ENCODE measurements around the gene HOXC13.
A peak's percentile ranks its signal among the peaks of the same experiment; 100 is the strongest.

HOXC13 gene

DNA sequence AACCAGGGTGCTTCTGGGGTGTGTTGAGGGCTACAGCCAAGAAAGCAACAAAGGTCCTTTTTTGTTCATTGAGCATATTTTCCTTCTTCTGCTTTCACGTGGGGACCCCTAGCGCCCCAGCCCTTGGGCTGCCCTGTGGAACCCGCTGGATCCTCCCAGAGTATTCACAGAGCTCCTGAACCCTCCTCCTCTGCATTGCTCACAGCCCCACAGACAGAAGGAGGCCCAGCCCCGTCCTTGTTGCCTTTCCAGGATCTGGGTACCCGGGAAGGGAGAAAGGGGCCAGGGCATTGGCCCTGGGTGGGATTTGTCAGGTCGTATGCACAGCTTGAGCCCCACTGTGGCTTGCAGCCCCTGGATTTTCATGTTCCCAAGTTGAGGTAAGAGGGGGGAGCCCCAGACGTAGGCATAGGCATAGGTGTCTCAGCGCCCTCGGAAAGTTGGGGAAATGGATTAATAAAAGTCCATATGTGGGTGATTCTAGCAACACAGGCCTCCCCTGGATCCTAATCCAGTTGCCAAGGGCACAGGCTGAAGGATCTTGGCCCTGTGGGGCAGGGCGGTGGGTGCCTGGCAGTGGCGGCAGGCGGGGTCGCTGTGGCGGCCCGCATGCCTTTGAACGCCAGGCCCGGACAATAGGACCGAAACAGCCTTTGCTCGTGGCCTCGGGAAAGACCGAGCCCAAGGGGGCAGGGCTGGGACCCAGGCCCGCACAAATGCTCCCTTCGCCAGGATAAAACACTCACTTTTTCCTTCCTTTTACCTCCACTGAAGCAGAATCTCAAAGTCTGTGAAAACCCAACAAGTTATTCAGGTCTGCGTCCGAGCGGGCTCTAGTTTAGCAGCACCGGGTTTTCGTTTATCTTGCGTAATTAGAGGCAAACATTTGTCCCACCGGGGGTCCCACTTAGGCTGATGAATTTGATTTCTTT lies 43.3 kb downstream of the HOXC13 start:
- no peak for DNase-seq (ENCODE audit: extremely low read depth, low read depth)
- TF ChIP-seq, protein P1, sequence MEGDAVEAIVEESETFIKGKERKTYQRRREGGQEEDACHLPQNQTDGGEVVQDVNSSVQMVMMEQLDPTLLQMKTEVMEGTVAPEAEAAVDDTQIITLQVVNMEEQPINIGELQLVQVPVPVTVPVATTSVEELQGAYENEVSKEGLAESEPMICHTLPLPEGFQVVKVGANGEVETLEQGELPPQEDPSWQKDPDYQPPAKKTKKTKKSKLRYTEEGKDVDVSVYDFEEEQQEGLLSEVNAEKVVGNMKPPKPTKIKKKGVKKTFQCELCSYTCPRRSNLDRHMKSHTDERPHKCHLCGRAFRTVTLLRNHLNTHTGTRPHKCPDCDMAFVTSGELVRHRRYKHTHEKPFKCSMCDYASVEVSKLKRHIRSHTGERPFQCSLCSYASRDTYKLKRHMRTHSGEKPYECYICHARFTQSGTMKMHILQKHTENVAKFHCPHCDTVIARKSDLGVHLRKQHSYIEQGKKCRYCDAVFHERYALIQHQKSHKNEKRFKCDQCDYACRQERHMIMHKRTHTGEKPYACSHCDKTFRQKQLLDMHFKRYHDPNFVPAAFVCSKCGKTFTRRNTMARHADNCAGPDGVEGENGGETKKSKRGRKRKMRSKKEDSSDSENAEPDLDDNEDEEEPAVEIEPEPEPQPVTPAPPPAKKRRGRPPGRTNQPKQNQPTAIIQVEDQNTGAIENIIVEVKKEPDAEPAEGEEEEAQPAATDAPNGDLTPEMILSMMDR (IDR thresholded peaks at IDR 0.05; ENCODE audit: low read depth, low read length) = no peak

DNA sequence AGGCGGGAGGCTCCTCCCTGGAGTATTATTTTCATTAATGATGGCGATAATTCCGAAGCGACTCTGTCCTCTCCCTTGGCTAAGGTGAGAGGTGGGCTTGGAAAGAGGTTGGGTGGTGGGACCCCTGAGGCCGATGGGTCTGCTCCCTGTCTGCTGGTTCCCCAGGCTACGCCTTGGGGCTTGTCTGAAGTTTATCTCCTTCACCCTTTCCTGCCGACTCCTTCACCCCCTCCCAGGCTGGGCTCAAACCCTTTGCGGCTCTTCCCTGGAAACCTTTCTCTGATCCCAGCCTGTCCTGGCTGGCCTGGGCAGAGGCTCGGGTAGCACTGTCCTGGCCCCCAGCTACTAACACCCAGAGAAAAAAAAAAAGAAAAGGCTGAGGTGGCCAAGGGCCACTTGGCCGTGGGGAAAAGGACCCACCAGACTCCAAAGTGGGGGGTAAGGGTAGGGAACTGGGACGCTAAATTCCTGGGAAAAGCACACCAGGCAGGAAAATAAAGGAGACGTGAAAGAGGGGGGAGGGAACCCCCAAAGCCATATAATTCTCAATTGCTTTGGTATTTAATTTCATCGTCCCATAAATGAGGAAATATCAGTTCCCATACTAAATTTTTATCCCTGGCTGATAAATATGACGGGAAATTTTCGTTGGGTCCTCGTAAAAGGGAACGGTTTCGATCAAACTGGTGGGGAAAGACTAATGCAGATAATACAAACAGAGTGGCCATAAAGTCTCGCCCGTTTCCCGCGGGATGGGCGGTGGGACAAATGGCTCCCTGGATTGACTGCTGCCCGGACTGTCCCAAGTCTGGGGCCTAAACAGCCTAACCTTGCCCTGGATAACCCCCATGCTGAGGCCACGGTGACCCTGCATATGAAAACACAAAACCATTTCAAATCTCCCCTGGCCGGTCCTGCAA lies 44.3 kb downstream of the HOXC13 start:
- TF ChIP-seq, protein P1 (IDR thresholded peaks at IDR 0.05; ENCODE audit: low read depth, low read length) = no peak
- DNase-seq (ENCODE audit: extremely low read depth, low read depth) = no peak

DNA sequence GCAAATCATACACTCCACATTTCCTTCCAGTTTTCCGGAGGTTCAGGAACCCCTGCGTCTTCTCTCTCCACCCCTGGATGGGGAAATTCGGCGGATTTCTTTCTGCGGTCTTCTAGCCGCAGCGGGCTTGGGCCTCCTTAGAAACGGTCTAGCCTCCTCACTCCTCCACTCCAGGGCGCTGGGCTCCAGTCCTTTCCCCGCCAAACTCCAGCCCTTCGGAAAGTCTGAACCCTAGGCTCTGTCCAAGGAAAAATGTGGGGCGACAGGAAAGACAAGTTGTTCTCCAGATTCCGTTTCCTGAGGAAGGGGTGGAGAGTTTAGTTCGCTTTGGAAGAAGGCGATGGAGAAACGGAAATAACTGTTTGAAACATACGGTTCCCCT lies 44.9 kb downstream of the HOXC13 start:
- DNase-seq (ENCODE audit: extremely low read depth, low read depth) = no peak
- TF ChIP-seq, protein P1 (IDR thresholded peaks at IDR 0.05; ENCODE audit: low read depth, low read length) = no peak

DNA sequence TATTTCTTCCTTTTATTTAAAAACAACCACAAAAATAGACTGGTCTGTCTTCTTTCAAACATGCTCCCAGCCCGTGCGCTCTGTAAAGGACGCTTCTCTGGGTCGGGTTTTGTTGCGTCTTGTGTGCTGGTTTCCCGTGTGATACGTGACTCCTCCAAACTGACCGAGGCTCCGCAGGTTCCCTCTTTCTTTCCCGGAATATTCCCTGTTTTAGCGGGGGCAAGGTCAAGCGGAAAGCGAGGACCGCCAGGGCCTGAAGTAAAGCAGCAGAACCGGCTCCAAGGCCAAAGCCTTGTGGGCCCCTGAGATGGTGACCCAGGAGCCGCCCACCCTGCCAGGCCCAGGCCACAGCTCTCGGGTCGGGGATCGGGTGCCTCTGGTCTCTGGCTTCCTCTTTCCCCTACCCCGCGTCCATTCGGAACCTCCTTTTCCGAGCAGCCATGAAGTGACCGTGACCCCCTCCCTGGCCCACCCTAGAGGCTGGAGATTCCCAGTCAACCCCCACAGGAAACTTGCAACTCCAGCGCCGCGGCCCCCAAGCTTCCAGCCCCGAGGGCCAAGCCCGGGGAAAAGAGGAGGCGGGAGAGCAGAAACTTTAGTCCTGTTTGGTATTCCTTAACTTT lies 45.4 kb downstream of the HOXC13 start:
- no peak for DNase-seq (ENCODE audit: extremely low read depth, low read depth)
- TF ChIP-seq, protein P1 (IDR thresholded peaks at IDR 0.05; ENCODE audit: low read depth, low read length) = no peak

DNA sequence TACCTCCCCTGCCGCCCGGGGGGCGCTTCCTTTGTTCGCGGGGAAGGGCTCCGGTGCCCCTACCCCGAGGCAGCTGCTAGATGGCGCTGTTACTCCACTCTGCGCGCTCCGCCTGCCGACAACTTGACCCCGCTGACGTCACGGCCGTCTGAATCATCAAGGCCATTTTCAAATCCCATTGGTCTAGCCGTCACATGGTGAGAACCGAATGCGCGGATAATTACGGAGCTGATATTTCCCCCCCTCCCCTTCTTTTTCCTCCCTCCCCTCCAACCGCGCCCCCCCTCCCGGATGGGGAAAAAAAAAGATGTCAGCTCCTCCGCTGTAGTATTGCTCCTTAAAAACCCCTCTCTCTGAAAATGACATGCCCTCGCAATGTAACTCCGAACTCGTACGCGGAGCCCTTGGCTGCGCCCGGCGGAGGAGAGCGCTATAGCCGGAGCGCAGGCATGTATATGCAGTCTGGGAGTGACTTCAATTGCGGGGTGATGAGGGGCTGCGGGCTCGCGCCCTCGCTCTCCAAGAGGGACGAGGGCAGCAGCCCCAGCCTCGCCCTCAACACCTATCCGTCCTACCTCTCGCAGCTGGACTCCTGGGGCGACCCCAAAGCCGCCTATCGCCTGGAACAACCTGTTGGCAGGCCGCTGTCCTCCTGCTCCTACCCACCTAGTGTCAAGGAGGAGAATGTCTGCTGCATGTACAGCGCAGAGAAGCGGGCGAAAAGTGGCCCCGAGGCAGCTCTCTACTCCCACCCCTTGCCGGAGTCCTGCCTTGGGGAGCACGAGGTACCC lies 46.5 kb downstream of the HOXC13 start, which contains the start of gene HOXC10:
Gene HOXC10, plus strand, starts transcription at position 246 of the 791 bp plus-strand sequence. Its CDS starts 114 bp downstream, at position 360.
- TF ChIP-seq, protein P1 (IDR thresholded peaks at IDR 0.05; ENCODE audit: low read depth, low read length) = peak; percentile 44
- peak; percentile 11 for DNase-seq (ENCODE audit: extremely low read depth, low read depth)

DNA sequence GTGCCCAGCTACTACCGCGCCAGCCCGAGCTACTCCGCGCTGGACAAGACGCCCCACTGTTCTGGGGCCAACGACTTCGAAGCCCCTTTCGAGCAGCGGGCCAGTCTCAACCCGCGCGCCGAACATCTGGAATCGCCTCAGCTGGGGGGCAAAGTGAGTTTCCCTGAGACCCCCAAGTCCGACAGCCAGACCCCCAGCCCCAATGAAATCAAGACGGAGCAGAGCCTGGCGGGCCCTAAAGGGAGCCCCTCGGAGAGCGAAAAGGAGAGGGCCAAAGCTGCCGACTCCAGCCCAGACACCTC lies 47.0 kb downstream of the HOXC13 start:
- no peak for DNase-seq (ENCODE audit: extremely low read depth, low read depth)
- TF ChIP-seq, protein P1 (IDR thresholded peaks at IDR 0.05; ENCODE audit: low read depth, low read length) = no peak
